ENCODE measurements around the gene PTPN13.

Gene PTPN13

GRCh38 chr4:86730310-86730709, 136.2 kb downstream of the PTPN13 start:
- Histone ChIP-seq H3K27ac (no peak overlapping the region), H3K4me2 (no peak overlapping the region), H3K79me2 (ENCODE audit: insufficient read depth, low read depth) (no peaks in the 10 kb centered on the region), H3K36me3 (ENCODE audit: insufficient read depth) (no peaks in the 10 kb centered on the region), H3K4me3 (IDR thresholded peaks at IDR 0.05; ENCODE audit: insufficient read depth, low read depth, low read length) (no peak overlapping the region), H3K4me1 (ENCODE audit: low read depth, poor library complexity, severe bottlenecking) (no peaks in the 10 kb centered on the region), H4K20me1 (ENCODE audit: insufficient read depth) (no peaks in the 10 kb centered on the region), H2AFZ (ENCODE audit: low read depth) (no peak overlapping the region), H3K9ac (no peak overlapping the region), H3K27me3 (ENCODE audit: insufficient read depth, low read depth) (no peaks in the 10 kb centered on the region)
- no peak for TF ChIP-seq CTCF (conservative IDR thresholded peaks at IDR 0.05; ENCODE audit: low read depth, low read length)

DNA sequence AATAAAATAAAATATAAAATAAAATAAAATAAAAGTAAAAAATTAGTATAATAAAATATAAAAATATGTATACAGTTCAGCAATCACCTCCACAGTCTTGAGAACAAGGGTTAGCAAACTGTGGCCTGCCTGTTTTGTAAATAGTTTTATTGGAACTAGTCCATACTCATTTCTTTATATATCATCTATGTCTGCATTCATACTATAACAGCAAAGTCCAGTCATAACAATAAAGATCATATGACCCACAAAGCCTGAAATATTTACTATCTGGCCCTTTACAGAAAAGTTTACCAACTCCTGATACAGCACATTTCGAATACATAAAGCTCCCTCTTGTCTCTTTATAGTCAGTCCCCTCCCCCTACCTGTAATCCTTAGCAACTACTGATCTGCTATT, 143.1 kb downstream of the PTPN13 start:
- H3K4me2 ChIP-seq, result no peak overlapping the region
- H3K79me2 ChIP-seq (ENCODE audit: insufficient read depth, low read depth), result no peaks in the 10 kb centered on the region
- H4K20me1 ChIP-seq (ENCODE audit: insufficient read depth), result no peaks in the 10 kb centered on the region
- no peaks in the 10 kb centered on the region for H3K27me3 ChIP-seq (ENCODE audit: insufficient read depth, low read depth)
- H3K4me1 ChIP-seq (ENCODE audit: low read depth, poor library complexity, severe bottlenecking), result no peaks in the 10 kb centered on the region
- no peaks in the 10 kb centered on the region for H3K36me3 ChIP-seq (ENCODE audit: insufficient read depth)
- H3K9ac ChIP-seq, result no peak overlapping the region
- TF ChIP-seq CTCF (conservative IDR thresholded peaks at IDR 0.05; ENCODE audit: low read depth, low read length), result no peak
- H3K27ac ChIP-seq, result no peak overlapping the region
- H3K4me3 ChIP-seq (IDR thresholded peaks at IDR 0.05; ENCODE audit: insufficient read depth, low read depth, low read length), result no peak overlapping the region
- H2AFZ ChIP-seq (ENCODE audit: low read depth), result no peak overlapping the region

DNA sequence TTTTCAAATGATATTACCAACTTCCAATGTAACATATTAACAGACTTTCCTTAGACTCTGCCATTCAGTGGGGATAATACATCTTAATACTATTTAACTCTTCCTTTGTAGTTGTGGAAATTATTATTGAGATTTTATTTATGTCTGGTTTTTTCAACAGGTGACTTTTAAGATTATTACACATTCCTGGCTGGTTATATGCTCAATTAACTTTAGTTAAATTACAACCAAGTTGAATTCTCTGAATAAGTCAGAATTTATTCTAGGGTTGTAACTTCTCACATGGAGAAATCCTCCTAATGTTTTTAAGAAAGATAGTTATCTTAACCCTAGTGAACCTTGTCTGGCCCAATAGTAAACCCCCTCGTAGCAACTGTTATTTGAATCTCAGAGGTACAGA, 147.7 kb downstream of the PTPN13 start:
- Histone ChIP-seq H2AFZ (ENCODE audit: low read depth) (no peak overlapping the region), H3K4me1 (ENCODE audit: low read depth, poor library complexity, severe bottlenecking) (no peaks in the 10 kb centered on the region), H3K4me2 (no peak overlapping the region), H3K27me3 (ENCODE audit: insufficient read depth, low read depth) (no peaks in the 10 kb centered on the region), H3K27ac (no peak overlapping the region), H3K79me2 (ENCODE audit: insufficient read depth, low read depth) (no peaks in the 10 kb centered on the region), H4K20me1 (ENCODE audit: insufficient read depth) (no peaks in the 10 kb centered on the region), H3K36me3 (ENCODE audit: insufficient read depth) (no peaks in the 10 kb centered on the region), H3K4me3 (IDR thresholded peaks at IDR 0.05; ENCODE audit: insufficient read depth, low read depth, low read length) (no peak overlapping the region), H3K9ac (no peak overlapping the region)
- TF ChIP-seq CTCF (conservative IDR thresholded peaks at IDR 0.05; ENCODE audit: low read depth, low read length), result no peak

DNA sequence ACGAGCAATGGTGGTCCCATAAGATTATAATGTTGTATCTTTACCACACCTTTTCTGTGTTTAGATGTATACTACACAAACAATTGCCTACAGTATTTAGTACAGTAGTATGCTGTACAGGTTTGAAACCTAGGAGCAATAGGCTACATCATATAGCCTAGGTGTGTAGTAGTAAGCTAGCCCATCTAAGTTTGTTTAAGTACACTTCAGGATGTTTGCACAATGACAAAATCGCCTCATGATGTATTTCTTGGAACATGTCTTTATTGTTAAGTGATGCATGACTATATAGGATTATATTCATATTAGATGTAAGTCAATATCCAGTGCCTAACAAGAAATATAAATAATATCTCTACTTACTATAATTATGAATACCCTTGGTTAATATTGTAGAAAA, 150.5 kb downstream of the PTPN13 start:
- no peak overlapping the region for H3K9ac ChIP-seq
- no peak overlapping the region for H2AFZ ChIP-seq (ENCODE audit: low read depth)
- H4K20me1 ChIP-seq (ENCODE audit: insufficient read depth), result no peaks in the 10 kb centered on the region
- TF ChIP-seq CTCF (conservative IDR thresholded peaks at IDR 0.05; ENCODE audit: low read depth, low read length), result no peak
- no peak overlapping the region for H3K27ac ChIP-seq
- H3K4me3 ChIP-seq (IDR thresholded peaks at IDR 0.05; ENCODE audit: insufficient read depth, low read depth, low read length), result no peak overlapping the region
- H3K4me2 ChIP-seq, result no peak overlapping the region
- H3K79me2 ChIP-seq (ENCODE audit: insufficient read depth, low read depth), result no peaks in the 10 kb centered on the region
- no peaks in the 10 kb centered on the region for H3K4me1 ChIP-seq (ENCODE audit: low read depth, poor library complexity, severe bottlenecking)
- H3K27me3 ChIP-seq (ENCODE audit: insufficient read depth, low read depth), result no peaks in the 10 kb centered on the region
- no peaks in the 10 kb centered on the region for H3K36me3 ChIP-seq (ENCODE audit: insufficient read depth)

DNA sequence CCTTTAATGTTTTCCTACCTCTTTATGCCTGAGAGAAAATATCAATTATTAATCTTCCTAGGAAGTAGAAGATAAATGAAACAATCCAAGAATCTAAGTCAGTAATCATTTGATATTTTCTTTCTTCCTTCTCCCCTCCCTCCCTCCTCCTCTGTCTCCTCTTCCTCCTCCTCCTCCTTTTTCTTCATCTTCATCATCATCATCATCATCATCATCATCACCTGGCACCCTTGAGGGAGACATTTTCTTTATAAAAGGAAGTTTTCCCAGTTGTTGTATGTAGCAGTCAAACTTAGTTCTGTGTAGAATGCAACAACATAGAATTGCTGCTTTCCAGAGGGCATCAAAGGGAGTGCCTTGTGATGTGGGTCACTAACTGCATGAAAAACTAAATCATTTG, 155.0 kb downstream of the PTPN13 start:
- H3K36me3 ChIP-seq (ENCODE audit: insufficient read depth), result no peaks in the 10 kb centered on the region
- no peak for TF ChIP-seq CTCF (conservative IDR thresholded peaks at IDR 0.05; ENCODE audit: low read depth, low read length)
- H3K4me3 ChIP-seq (IDR thresholded peaks at IDR 0.05; ENCODE audit: insufficient read depth, low read depth, low read length), result no peak overlapping the region
- H2AFZ ChIP-seq (ENCODE audit: low read depth), result no peak overlapping the region
- H3K9ac ChIP-seq, result no peak overlapping the region
- H4K20me1 ChIP-seq (ENCODE audit: insufficient read depth), result no peaks in the 10 kb centered on the region
- H3K27ac ChIP-seq, result no peak overlapping the region
- no peaks in the 10 kb centered on the region for H3K79me2 ChIP-seq (ENCODE audit: insufficient read depth, low read depth)
- H3K27me3 ChIP-seq (ENCODE audit: insufficient read depth, low read depth), result no peaks in the 10 kb centered on the region
- H3K4me2 ChIP-seq, result no peak overlapping the region
- no peaks in the 10 kb centered on the region for H3K4me1 ChIP-seq (ENCODE audit: low read depth, poor library complexity, severe bottlenecking)
